ENCODE measurements around the gene FAM228A.

The FAM228A gene

DNA sequence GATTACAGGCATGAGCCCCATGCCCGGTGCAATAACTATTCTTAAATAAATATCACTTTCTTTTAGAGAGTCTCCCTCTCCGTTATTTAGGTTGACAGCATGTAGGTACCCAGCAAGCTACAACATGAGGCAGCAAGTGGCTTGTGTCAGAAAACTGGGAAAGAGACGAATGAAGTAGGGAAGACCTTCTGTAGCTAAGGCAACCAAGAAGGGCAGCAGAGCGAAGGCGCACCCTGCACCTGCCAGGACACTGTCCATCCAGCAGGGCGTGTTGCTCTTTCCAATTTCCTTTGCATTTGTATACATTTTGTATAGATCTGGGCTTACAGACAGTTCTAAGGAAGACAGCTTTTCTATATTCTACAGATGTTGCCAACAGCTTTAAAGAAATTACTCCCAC is 48.1 kb downstream of the FAM228A start:
- H3K27ac ChIP-seq (ENCODE audit: low read length) = no peak overlapping the region
- no peak overlapping the region for H3K4me3 ChIP-seq (ENCODE audit: low read length in 2 of 2)
- no peaks in the 10 kb centered on the region for H3K27me3 ChIP-seq (ENCODE audit: control insufficient read depth in 1 of 2, insufficient read depth in 2 of 2, low read length in 2 of 2)
- no peaks in the 10 kb centered on the region for H3K9me3 ChIP-seq (ENCODE audit: control insufficient read depth in 2 of 2, low read length in 2 of 2)
- no peak overlapping the region for H3K9ac ChIP-seq (ENCODE audit: low read length in 2 of 2)
- no peaks in the 10 kb centered on the region for H3K4me1 ChIP-seq (ENCODE audit: control insufficient read depth, insufficient read depth, low read length)
- peaks cover 7 to 29% of the 10 kb centered on the region in 2 donors for H3K36me3 ChIP-seq (ENCODE audit: control insufficient read depth in 2 of 2, insufficient read depth in 2 of 2, low read length in 2 of 2)

- no peak overlapping the region for H3K9ac ChIP-seq (ENCODE audit: low read length in 2 of 2)
- H3K27ac ChIP-seq (ENCODE audit: low read length) = no peak overlapping the region
- no peaks in the 10 kb centered on the region for H3K9me3 ChIP-seq (ENCODE audit: control insufficient read depth in 2 of 2, low read length in 2 of 2)
- H3K36me3 ChIP-seq (ENCODE audit: control insufficient read depth in 2 of 2, insufficient read depth in 2 of 2, low read length in 2 of 2) = peaks cover 0 to 7% of the 10 kb centered on the region in 2 donors
- no peaks in the 10 kb centered on the region for H3K4me1 ChIP-seq (ENCODE audit: control insufficient read depth, insufficient read depth, low read length)
- no peaks in the 10 kb centered on the region for H3K27me3 ChIP-seq (ENCODE audit: control insufficient read depth in 1 of 2, insufficient read depth in 2 of 2, low read length in 2 of 2)
- no peak overlapping the region for H3K4me3 ChIP-seq (ENCODE audit: low read length in 2 of 2)
Observed at GRCh38 chr2:24225499-24226242, 50.8 kb downstream of the FAM228A start.

DNA sequence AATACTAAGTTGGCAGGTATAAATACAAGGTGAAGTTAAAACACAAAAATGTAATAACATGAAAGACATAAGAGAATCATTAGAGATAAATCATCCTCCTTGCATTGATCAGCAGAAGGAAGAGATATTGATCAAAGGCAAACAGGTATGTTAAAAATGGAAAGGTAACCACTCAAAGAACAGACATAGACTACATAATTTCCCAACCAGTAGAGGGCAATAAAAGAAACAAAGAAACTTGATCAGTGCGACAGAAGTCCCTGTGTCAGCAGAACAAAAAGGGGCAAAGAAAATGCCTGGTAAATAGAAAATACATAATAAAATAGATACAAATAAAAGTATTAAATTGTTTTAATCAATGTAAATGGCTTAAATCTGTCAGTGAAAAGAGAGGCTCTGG is 53.6 kb downstream of the FAM228A start:
- Histone ChIP-seq H3K4me3 (ENCODE audit: low read length in 2 of 2) (no peak overlapping the region), H3K9me3 (ENCODE audit: control insufficient read depth in 2 of 2, low read length in 2 of 2) (no peaks in the 10 kb centered on the region), H3K27ac (ENCODE audit: low read length) (no peak overlapping the region), H3K9ac (ENCODE audit: low read length in 2 of 2) (no peak overlapping the region), H3K36me3 (ENCODE audit: control insufficient read depth in 2 of 2, insufficient read depth in 2 of 2, low read length in 2 of 2) (peaks cover under 1 to 4% of the 10 kb centered on the region in 2 donors), H3K27me3 (ENCODE audit: control insufficient read depth in 1 of 2, insufficient read depth in 2 of 2, low read length in 2 of 2) (no peaks in the 10 kb centered on the region), H3K4me1 (ENCODE audit: control insufficient read depth, insufficient read depth, low read length) (no peaks in the 10 kb centered on the region)

GRCh38 chr2:24231461-24231881 is 56.6 kb downstream of the FAM228A start:
- Histone ChIP-seq H3K9ac (ENCODE audit: low read length in 2 of 2) (no peak overlapping the region), H3K9me3 (ENCODE audit: control insufficient read depth in 2 of 2, low read length in 2 of 2) (no peaks in the 10 kb centered on the region), H3K4me3 (ENCODE audit: low read length in 2 of 2) (no peak overlapping the region), H3K4me1 (ENCODE audit: control insufficient read depth, insufficient read depth, low read length) (no peaks in the 10 kb centered on the region), H3K27me3 (ENCODE audit: control insufficient read depth in 1 of 2, insufficient read depth in 2 of 2, low read length in 2 of 2) (no peaks in the 10 kb centered on the region), H3K36me3 (ENCODE audit: control insufficient read depth in 2 of 2, insufficient read depth in 2 of 2, low read length in 2 of 2) (peaks cover 2 to 3% of the 10 kb centered on the region in 2 donors), H3K27ac (ENCODE audit: low read length) (no peak overlapping the region)

DNA sequence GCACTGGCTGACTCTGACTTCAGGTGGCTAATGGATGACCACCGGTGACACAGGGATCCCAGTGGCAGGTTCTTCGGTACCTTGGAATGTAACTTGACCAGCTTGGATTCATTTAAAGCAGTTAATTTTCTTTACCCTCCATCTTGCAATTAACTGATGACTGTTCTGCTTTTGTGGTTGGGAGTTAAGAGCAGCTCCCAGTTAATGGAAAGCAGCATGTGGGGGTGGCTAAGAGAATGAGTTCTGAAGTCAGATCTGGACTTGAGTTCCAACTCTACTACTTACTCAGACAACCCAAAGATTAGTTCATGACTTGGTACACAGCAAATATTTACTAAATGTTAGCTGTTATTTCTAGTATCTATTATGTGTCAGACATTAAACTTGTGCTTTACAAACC is 58.5 kb downstream of the FAM228A start:
- Histone ChIP-seq H3K9me3 (ENCODE audit: control insufficient read depth in 2 of 2, low read length in 2 of 2) (no peaks in the 10 kb centered on the region), H3K36me3 (ENCODE audit: control insufficient read depth in 2 of 2, insufficient read depth in 2 of 2, low read length in 2 of 2) (peaks cover 2 to 3% of the 10 kb centered on the region in 2 donors), H3K9ac (ENCODE audit: low read length in 2 of 2) (no peak overlapping the region), H3K4me1 (ENCODE audit: control insufficient read depth, insufficient read depth, low read length) (no peaks in the 10 kb centered on the region), H3K4me3 (ENCODE audit: low read length in 2 of 2) (no peak overlapping the region), H3K27me3 (ENCODE audit: control insufficient read depth in 1 of 2, insufficient read depth in 2 of 2, low read length in 2 of 2) (no peaks in the 10 kb centered on the region), H3K27ac (ENCODE audit: low read length) (no peak overlapping the region)

DNA sequence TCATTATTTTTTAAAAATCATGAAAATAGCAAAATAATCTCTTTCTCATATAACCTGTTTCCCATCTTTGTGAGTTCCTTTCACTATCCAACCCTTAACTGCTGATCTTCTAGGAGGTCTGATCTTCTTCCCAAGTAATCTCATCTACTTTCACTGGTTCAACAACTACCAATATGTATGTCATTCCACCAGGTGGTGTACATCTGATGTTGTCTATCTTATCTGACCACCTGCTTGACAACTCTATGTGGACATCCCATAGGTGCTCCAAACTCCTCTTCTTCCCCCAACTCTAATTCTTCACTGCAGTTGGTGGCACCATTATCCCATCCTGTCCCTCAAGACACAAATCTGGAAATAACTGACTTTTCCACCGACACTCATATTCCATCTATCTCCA is 62.5 kb downstream of the FAM228A start:
- no peak overlapping the region for H3K9ac ChIP-seq (ENCODE audit: low read length in 2 of 2)
- H3K27ac ChIP-seq (ENCODE audit: low read length) = no peak overlapping the region
- H3K9me3 ChIP-seq (ENCODE audit: control insufficient read depth in 2 of 2, low read length in 2 of 2) = no peaks in the 10 kb centered on the region
- H3K36me3 ChIP-seq (ENCODE audit: control insufficient read depth in 2 of 2, insufficient read depth in 2 of 2, low read length in 2 of 2) = peaks cover 0 to 3% of the 10 kb centered on the region in 2 donors
- no peaks in the 10 kb centered on the region for H3K27me3 ChIP-seq (ENCODE audit: control insufficient read depth in 1 of 2, insufficient read depth in 2 of 2, low read length in 2 of 2)
- H3K4me3 ChIP-seq (ENCODE audit: low read length in 2 of 2) = no peak overlapping the region
- no peaks in the 10 kb centered on the region for H3K4me1 ChIP-seq (ENCODE audit: control insufficient read depth, insufficient read depth, low read length)

- Histone ChIP-seq H3K36me3 (ENCODE audit: control insufficient read depth in 2 of 2, insufficient read depth in 2 of 2, low read length in 2 of 2) (peaks cover 0 to 3% of the 10 kb centered on the region in 2 donors), H3K9ac (ENCODE audit: low read length in 2 of 2) (no peak overlapping the region), H3K27ac (ENCODE audit: low read length) (no peak overlapping the region)
Observed at GRCh38 chr2:24238158-24238557, 63.3 kb downstream of the FAM228A start.

DNA sequence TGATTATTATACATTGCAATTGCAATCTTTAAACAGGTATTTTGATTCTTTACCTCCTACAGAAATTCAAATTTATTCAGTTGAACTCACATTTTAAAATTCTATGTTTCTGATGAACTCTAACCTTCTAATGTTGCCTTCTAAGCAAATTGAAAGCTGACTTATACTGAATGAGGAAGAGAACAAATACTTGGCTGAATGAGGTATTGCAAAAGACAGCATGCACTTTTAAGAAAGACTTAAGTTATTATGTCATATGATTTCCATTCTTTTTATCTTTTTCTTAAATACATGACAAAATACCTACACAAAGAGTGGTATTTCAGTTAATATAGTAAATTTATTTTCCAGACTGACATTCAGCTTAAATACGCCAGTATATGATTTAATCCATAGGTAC is 64.7 kb downstream of the FAM228A start:
- Histone ChIP-seq H3K27me3 (ENCODE audit: control insufficient read depth in 1 of 2, insufficient read depth in 2 of 2, low read length in 2 of 2) (no peaks in the 10 kb centered on the region), H3K9ac (ENCODE audit: low read length in 2 of 2) (no peak overlapping the region), H3K4me3 (ENCODE audit: low read length in 2 of 2) (no peak overlapping the region), H3K4me1 (ENCODE audit: control insufficient read depth, insufficient read depth, low read length) (no peaks in the 10 kb centered on the region), H3K36me3 (ENCODE audit: control insufficient read depth in 2 of 2, insufficient read depth in 2 of 2, low read length in 2 of 2) (peaks cover 2 to 3% of the 10 kb centered on the region in 2 donors), H3K27ac (ENCODE audit: low read length) (no peak overlapping the region), H3K9me3 (ENCODE audit: control insufficient read depth in 2 of 2, low read length in 2 of 2) (no peaks in the 10 kb centered on the region)

More at GRCh38 chr2:24238158-24238557, 63.3 kb downstream of the FAM228A start:
- Histone ChIP-seq H3K27me3 (ENCODE audit: control insufficient read depth in 1 of 2, insufficient read depth in 2 of 2, low read length in 2 of 2) (no peaks in the 10 kb centered on the region), H3K4me1 (ENCODE audit: control insufficient read depth, insufficient read depth, low read length) (no peaks in the 10 kb centered on the region), H3K4me3 (ENCODE audit: low read length in 2 of 2) (no peak overlapping the region), H3K9me3 (ENCODE audit: control insufficient read depth in 2 of 2, low read length in 2 of 2) (no peaks in the 10 kb centered on the region)
